NCI-H345 treated with DMSO at 0.1 percent for 48 hours (cell line): Measurements from ENCODE around the gene CYP27C1.

Experiments used
- DNase-seq: peaks from one replicate; lab custom pipeline; 2025; ENCODE audit not compliant: unreplicated experiment; lab: John Stamatoyannopoulos, UW

CYP27C1 gene

GRCh38 chr2:127134833-127135830, 85.0 kb downstream of the CYP27C1 start:
- DNase-seq, result no peak

- DNase-seq, result no peak
Measured at GRCh38 chr2:127134235-127134634, 85.9 kb downstream of the CYP27C1 start.
